SU-DHL-6 (cell line): ENCODE results near the gene DPYSL5.

Source experiments
- H2AFZ ChIP-seq: fragments of 200-600 bp; sonication (generic); 2 replicates; pipeline ENCODE4 v1.6.1; 2014; ENCODE audit warnings: low read depth, mild to moderate bottlenecking, moderate library complexity, mixed read lengths, antibody characterized with exemption, low read length; ENCODE audit not compliant: severe bottlenecking
- H3F3A ChIP-seq: fragments of 200-600 bp; shearing (Covaris generic); 2 replicates; pipeline ENCODE4 v1.6.0; 2016; ENCODE audit warnings: antibody characterized with exemption, mild to moderate bottlenecking; ENCODE audit not compliant: insufficient read depth
- H3K27ac ChIP-seq: fragments of 200-600 bp; sonication (generic); 2 replicates; pipeline ENCODE4 v1.5.1; 2016; ENCODE audit warnings: low read depth, mild to moderate bottlenecking, low read length, moderate library complexity, mixed read lengths
- H3K27me3 ChIP-seq: fragments of 200-600 bp; sonication (generic), shearing (Covaris generic); 2 replicates; pipeline ENCODE4 v1.6.0; 2014; ENCODE audit warnings: mild to moderate bottlenecking, low read length
- H3K36me3 ChIP-seq: fragments of 200-600 bp; sonication (generic); 2 replicates; pipeline ENCODE4 v1.6.1; 2014; ENCODE audit warnings: mild to moderate bottlenecking, low read length, mixed read lengths
- H3K4me2 ChIP-seq: fragments of 300-600, 200-600 bp; shearing (Covaris generic), sonication (generic); 2 replicates; pipeline ENCODE4 v1.6.0; 2014; ENCODE audit warnings: low read length, low read depth, mild to moderate bottlenecking; ENCODE audit not compliant: poor library complexity, severe bottlenecking
- H3K4me3 ChIP-seq: fragments of 200-600 bp; sonication (generic); 2 replicates; pipeline ENCODE4 v1.5.1; 2014; ENCODE audit warnings: antibody characterized with exemption, low read length, mild to moderate bottlenecking, mixed read lengths; ENCODE audit not compliant: insufficient read depth, poor library complexity, severe bottlenecking
- H3K79me2 ChIP-seq: fragments of 200-600 bp; sonication (generic); 2 replicates; pipeline ENCODE4 v1.6.1; 2014; ENCODE audit warnings: mild to moderate bottlenecking, low read length, moderate library complexity; ENCODE audit not compliant: insufficient read depth
- H3K9ac ChIP-seq: fragments of 200-600 bp; sonication (generic); 2 replicates; pipeline ENCODE4 v1.7.0; 2014; ENCODE audit warnings: mild to moderate bottlenecking, low read length
- H3K9me2 ChIP-seq: fragments of 200-600 bp; sonication (generic); replicated peaks from 2 replicates; pipeline ENCODE4 v1.6.1; 2014; ENCODE audit warnings: low read length; ENCODE audit not compliant: insufficient read depth
- H3K9me3 ChIP-seq: fragments of 200-600 bp; sonication (generic); 2 replicates; pipeline ENCODE4 v1.6.1; 2014; ENCODE audit warnings: low read length, mixed read lengths; ENCODE audit not compliant: insufficient read depth
- H4K20me1 ChIP-seq: fragments of 200-600 bp; sonication (generic); 2 replicates; pipeline ENCODE4 v1.6.1; 2014; ENCODE audit warnings: low read depth, mild to moderate bottlenecking, antibody characterized with exemption, low read length, moderate library complexity, mixed read lengths
- EZH2phosphoT487 ChIP-seq: fragments of 200-600 bp; sonication (generic), shearing (Covaris generic); conservative IDR thresholded peaks from 2 replicates; pipeline ENCODE4 v1.6.1; 2018; ENCODE audit warnings: mild to moderate bottlenecking, antibody characterized with exemption, low read length, moderate library complexity, mixed read lengths
- TF ChIP-seq, protein P1 (sequence below): fragments of 200-600 bp; sonication (generic); IDR thresholded peaks from one replicate; pipeline ENCODE4 v1.5.1; 2017; ENCODE audit warnings: antibody characterized with exemption, mild to moderate bottlenecking, low read length, moderate library complexity; ENCODE audit not compliant: insufficient read depth, poor library complexity, severe bottlenecking

DPYSL5 gene

DNA sequence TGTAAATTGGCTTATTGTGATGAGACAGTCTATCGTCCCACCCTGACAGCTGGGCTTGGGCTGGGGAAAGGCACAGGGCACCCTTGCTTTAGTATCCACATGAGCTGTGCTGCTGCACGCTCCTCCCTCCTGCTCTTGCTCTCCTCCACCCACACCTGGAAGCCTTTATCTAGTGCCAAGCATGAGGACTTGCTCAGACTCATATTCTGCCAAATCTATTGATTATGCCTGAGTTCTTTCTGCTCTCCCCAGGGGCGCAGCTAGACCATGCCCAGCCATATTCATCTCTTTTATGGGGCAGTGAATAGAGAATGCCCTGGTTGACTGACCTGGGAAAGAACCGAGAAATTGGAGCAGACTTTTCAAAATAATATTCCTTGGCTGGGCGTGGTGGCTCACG lies 29.0 kb upstream of the DPYSL5 start:
- no peaks in the 10 kb centered on the region for H4K20me1 ChIP-seq
- H3K9me3 ChIP-seq, result no peaks in the 10 kb centered on the region
- H3K36me3 ChIP-seq, result no peaks in the 10 kb centered on the region
- no peaks in the 10 kb centered on the region for H3K27me3 ChIP-seq
- no peaks in the 10 kb centered on the region for H3K9me2 ChIP-seq
- H3K4me2 ChIP-seq, result no peak overlapping the region
- no peak overlapping the region for H3K9ac ChIP-seq
- no peaks in the 10 kb centered on the region for H3F3A ChIP-seq
- no peak overlapping the region for H3K4me3 ChIP-seq
- TF ChIP-seq, protein P1, sequence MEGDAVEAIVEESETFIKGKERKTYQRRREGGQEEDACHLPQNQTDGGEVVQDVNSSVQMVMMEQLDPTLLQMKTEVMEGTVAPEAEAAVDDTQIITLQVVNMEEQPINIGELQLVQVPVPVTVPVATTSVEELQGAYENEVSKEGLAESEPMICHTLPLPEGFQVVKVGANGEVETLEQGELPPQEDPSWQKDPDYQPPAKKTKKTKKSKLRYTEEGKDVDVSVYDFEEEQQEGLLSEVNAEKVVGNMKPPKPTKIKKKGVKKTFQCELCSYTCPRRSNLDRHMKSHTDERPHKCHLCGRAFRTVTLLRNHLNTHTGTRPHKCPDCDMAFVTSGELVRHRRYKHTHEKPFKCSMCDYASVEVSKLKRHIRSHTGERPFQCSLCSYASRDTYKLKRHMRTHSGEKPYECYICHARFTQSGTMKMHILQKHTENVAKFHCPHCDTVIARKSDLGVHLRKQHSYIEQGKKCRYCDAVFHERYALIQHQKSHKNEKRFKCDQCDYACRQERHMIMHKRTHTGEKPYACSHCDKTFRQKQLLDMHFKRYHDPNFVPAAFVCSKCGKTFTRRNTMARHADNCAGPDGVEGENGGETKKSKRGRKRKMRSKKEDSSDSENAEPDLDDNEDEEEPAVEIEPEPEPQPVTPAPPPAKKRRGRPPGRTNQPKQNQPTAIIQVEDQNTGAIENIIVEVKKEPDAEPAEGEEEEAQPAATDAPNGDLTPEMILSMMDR, result no peak
- no peak for TF ChIP-seq EZH2phosphoT487
- no peak overlapping the region for H3K27ac ChIP-seq
- H2AFZ ChIP-seq, result no peak overlapping the region
- no peaks in the 10 kb centered on the region for H3K79me2 ChIP-seq

DNA sequence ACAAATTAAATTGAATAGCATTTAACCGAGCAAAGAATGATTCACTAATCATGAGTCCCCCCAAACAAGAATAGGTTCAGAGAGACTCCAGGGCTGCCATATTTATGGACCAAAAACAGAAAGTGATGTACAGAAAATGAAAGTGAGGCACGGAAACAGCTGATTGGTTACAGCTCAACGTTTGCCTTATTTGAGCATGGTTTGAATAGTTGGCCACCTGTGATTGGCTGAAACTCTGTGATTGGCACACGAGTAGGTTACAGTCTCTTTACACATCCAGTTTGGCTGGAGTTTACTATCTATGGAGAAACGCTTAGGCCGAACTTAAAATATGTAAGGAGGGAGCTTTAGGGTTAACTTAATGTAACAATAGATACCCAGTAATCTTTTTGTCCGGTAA lies 27.0 kb upstream of the DPYSL5 start:
- H3K27ac ChIP-seq, result no peak overlapping the region
- no peaks in the 10 kb centered on the region for H3K36me3 ChIP-seq
- H3K9me3 ChIP-seq, result no peaks in the 10 kb centered on the region
- H2AFZ ChIP-seq, result no peak overlapping the region
- no peaks in the 10 kb centered on the region for H3K27me3 ChIP-seq
- H3K4me3 ChIP-seq, result no peak overlapping the region
- no peaks in the 10 kb centered on the region for H3K79me2 ChIP-seq
- H4K20me1 ChIP-seq, result no peaks in the 10 kb centered on the region
- no peaks in the 10 kb centered on the region for H3F3A ChIP-seq
- no peak overlapping the region for H3K4me2 ChIP-seq
- no peak overlapping the region for H3K9ac ChIP-seq
- TF ChIP-seq, protein P1, result no peak
- TF ChIP-seq EZH2phosphoT487, result no peak
- no peaks in the 10 kb centered on the region for H3K9me2 ChIP-seq

DNA sequence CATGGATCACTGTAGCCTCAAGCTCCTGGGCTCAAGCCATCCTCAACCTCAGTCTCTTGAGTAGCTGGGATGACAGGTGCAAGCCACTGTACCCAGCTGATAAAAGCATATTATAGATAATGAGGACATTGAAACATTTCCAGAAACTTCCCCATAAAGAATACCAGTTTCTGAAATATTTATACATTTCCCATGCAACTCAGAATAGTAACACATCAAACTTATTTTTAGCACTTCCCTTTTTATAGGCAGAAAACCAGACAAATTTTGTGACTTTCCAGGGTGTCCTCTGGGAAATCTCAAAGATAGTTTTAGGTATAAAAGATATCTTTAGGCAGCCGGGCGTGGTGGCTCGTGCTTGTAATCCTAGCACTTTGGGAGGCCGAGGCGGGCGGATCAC lies 25.1 kb upstream of the DPYSL5 start:
- no peaks in the 10 kb centered on the region for H3K9me2 ChIP-seq
- no peaks in the 10 kb centered on the region for H3F3A ChIP-seq
- H3K27ac ChIP-seq, result no peak overlapping the region
- no peaks in the 10 kb centered on the region for H3K36me3 ChIP-seq
- H3K9ac ChIP-seq, result no peak overlapping the region
- H4K20me1 ChIP-seq, result no peaks in the 10 kb centered on the region
- no peak overlapping the region for H2AFZ ChIP-seq
- H3K79me2 ChIP-seq, result no peaks in the 10 kb centered on the region
- H3K4me2 ChIP-seq, result no peak overlapping the region
- TF ChIP-seq, protein P1, result no peak
- no peak for TF ChIP-seq EZH2phosphoT487
- no peak overlapping the region for H3K4me3 ChIP-seq
- H3K9me3 ChIP-seq, result no peaks in the 10 kb centered on the region
- H3K27me3 ChIP-seq, result no peaks in the 10 kb centered on the region
